Esophagus muscularis mucosa (tissue), 4 donors: ENCODE results near the gene WRNIP1. TPM values are rescaled to one million over a fixed set of nuclear protein-coding genes. Genes with fewer than 3 reads are reported as not detected.
A peak's percentile ranks its signal among the peaks of the same experiment; 100 is the strongest.

Experiments
- DNase-seq: peaks from one replicate; pipeline ENCODE4 v3.0.0-alpha.2; 2017; ENCODE audit errors: extremely low spot score
- H3K27ac ChIP-seq, 4 donors: fragments of 200-600 bp; sonication (generic); replicated peaks in 1 of 4; 1 replicate in 3 of 4; 2 replicates in 1 of 4; pipeline ENCODE4 v1.5.1; 2016 to 2019; ENCODE audit warnings: mild to moderate bottlenecking in 1 of 4
- H3K27me3 ChIP-seq, 4 donors: fragments of 200-600 bp; sonication (generic); one replicate each; pipeline versions ENCODE4 v1.5.1 to v1.6.0; 2016 to 2019
- H3K36me3 ChIP-seq, 4 donors: fragments of 200-600 bp; sonication (generic); one replicate each; pipeline ENCODE4 v1.5.1; 2016 to 2019
- H3K4me1 ChIP-seq, 4 donors: fragments of 200-600 bp; sonication (generic); one replicate each; pipeline ENCODE4 v1.5.1; 2016 to 2019
- H3K4me3 ChIP-seq, 4 donors: fragments of 200-600 bp; sonication (generic); 1 replicate in 2 of 4; 2 replicates in 2 of 4; pipeline ENCODE4 v1.5.1; 2016 to 2019; ENCODE audit warnings: mild to moderate bottlenecking in 4 of 4, moderate library complexity in 1 of 4
- H3K9me3 ChIP-seq, 4 donors: fragments of 200-600 bp; sonication (generic); 1 replicate in 3 of 4; 2 replicates in 1 of 4; pipeline ENCODE4 v1.5.1; 2016 to 2019
- EP300 ChIP-seq: sonication (generic); formaldehyde crosslinking; IDR thresholded peaks from one replicate; pipeline ENCODE4 v1.6.1; 2017; ENCODE audit warnings: antibody characterized with exemption
- POLR2A ChIP-seq: fragments of 450-650 bp; IDR thresholded peaks from one replicate; pipeline ENCODE4 v1.6.1; 2017; ENCODE audit warnings: antibody characterized with exemption, moderate library complexity, mild to moderate bottlenecking, low read depth
- POLR2AphosphoS5 ChIP-seq, 2 donors: sonication (generic); formaldehyde crosslinking; IDR thresholded peaks; one replicate each; pipeline ENCODE4 v1.6.1; 2017; ENCODE audit warnings: antibody characterized with exemption in 2 of 2
- WGBS: methylation state at CpG from one replicate; pipeline ENCODE4 v1.1.5; 2018; 5-methylcytosine and 5-hydroxymethylcytosine counted together
- intact Hi-C: fragments of 100-400 bp; cut with DNase I; formaldehyde crosslinking; loops from one replicate; pipeline ENCODE4 v1.15.1; 2023
- total RNA-seq, 4 donors: library from RNA; depleted of rRNA; stranded (reverse); fragments of >200 nt; gene quantifications; one replicate each; pipeline versions ENCODE4 v1.1.0 to v1.2.1, GENCODE V29; 2016
- TF ChIP-seq, protein P1 (sequence below), 3 experiments: fragments of 200-600 bp in 2 of 3; fragments of 450-650 bp in 1 of 3; sonication (generic) in 2 of 3; IDR thresholded peaks; one replicate each; pipeline ENCODE4 v1.5.1; 2017 to 2019; ENCODE audit warnings: antibody characterized with exemption in 3 of 3, mild to moderate bottlenecking in 2 of 3, moderate library complexity in 1 of 3

Gene WRNIP1
- total RNA-seq, 4 donors from 2014 or later, result 55.2 to 77.2 (median 63.7) TPM

DNA sequence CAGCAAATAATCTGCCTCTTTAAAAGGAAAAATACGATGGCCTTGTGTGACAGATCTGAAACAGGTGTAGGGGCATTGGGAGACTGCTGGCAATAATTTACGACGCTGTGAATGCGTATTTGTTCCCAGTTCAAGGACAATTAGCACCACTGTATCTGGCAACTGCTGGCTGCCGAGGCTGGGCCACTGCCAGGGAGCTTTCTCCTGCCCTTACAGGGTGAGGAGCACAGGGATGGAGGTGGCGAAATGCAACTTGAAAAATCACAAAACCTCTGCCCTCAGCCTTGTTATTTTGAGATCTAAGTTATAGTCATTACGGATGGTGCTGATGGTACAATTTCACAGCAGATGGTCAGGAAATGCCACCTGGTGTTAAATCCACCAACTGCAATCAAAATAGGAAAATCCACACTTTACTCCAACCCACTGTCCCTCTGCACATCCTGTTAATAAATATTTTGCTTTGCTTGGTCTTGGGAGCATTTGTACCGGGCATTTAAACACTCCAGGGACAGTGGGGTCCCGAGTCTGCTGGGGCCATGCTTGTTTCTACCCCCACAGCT lies 20.9 kb upstream of the WRNIP1 start:
- no peaks in the 10 kb centered on the region for H3K27me3 ChIP-seq
- WGBS, result 69% methylated on average over 9 of the region's 9 CpGs
- H3K27ac ChIP-seq, result peak overlapping the region in 1 of 4 donors; percentile 10

DNA sequence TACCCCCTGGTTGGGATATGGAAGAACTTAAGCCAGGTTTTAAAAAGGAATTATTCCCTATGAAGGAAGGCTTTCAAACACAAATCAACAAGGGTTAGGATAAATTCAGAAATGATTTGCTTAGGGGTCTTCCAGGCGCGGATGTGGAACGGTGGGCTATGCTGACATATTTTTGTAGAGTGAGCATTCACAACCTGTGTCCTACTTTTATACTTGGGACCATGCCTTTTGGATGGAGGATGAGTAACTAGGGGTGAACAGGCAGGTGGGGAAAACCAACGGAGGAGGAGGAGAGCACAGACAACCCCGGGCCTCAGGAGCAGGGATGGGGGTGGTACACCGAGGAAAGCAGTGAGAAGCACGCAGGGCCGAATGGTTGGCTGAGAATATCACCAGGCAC lies 20.4 kb upstream of the WRNIP1 start:
- Histone ChIP-seq H3K4me3 (no peak overlapping the region), H3K36me3 (no peaks in the 10 kb centered on the region), H3K4me1 (peaks cover 0 to 28% (median 22%) of the 10 kb centered on the region in 4 donors), H3K9me3 (no peaks in the 10 kb centered on the region), H3K27ac (no peak overlapping the region), H3K27me3 (no peaks in the 10 kb centered on the region)
- no peak for DNase-seq
- intact Hi-C loops, result loop anchor here (10.0 kb wide), 1 partner anchor 1150 kb away; no protein-coding TSS in a partner anchor
- 91% methylated on average over 7 of the region's 8 CpGs for whole genome bisulfite sequencing
- no peak for TF ChIP-seq POLR2A
- TF ChIP-seq EP300, result no peak
- TF ChIP-seq, protein P1, sequence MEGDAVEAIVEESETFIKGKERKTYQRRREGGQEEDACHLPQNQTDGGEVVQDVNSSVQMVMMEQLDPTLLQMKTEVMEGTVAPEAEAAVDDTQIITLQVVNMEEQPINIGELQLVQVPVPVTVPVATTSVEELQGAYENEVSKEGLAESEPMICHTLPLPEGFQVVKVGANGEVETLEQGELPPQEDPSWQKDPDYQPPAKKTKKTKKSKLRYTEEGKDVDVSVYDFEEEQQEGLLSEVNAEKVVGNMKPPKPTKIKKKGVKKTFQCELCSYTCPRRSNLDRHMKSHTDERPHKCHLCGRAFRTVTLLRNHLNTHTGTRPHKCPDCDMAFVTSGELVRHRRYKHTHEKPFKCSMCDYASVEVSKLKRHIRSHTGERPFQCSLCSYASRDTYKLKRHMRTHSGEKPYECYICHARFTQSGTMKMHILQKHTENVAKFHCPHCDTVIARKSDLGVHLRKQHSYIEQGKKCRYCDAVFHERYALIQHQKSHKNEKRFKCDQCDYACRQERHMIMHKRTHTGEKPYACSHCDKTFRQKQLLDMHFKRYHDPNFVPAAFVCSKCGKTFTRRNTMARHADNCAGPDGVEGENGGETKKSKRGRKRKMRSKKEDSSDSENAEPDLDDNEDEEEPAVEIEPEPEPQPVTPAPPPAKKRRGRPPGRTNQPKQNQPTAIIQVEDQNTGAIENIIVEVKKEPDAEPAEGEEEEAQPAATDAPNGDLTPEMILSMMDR (IDR thresholded peaks at IDR 0.05), result no peak
- TF ChIP-seq POLR2AphosphoS5 (IDR thresholded peaks at IDR 0.05), result no peak

More for the DNA sequence above, 20.9 kb upstream of the WRNIP1 start:
- no peak for DNase-seq
- intact Hi-C loops, result loop anchor here (10.0 kb wide), 1 partner anchor 1149 kb away; no protein-coding TSS in a partner anchor
- Histone ChIP-seq H3K4me3 (no peak overlapping the region), H3K36me3 (no peaks in the 10 kb centered on the region), H3K4me1 (peaks cover 3 to 25% (median 19%) of the 10 kb centered on the region in 4 donors), H3K9me3 (no peaks in the 10 kb centered on the region)
- TF ChIP-seq POLR2A (no peak), POLR2AphosphoS5 (IDR thresholded peaks at IDR 0.05) (no peak), EP300 (no peak)
- TF ChIP-seq, protein P1 (IDR thresholded peaks at IDR 0.05), result peak in 2 of 3 experiments; percentile 33 to 42

DNA sequence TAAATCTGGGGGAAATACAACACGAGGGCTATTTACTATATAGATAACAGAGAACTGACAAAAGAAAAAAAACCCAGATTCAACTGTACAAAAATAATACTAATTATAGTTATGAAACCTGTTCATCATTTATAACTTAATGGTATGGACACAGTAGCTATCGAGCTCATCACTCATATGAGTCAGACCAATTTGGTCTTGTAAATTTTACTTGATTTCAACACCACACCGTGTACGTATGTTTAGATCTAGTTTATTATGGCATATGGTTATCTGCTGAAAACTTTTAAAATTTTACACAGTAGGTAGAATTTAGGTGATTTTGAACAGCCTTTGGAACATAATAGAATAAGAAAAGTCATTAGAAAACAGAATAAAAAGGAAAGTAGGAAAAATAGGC lies 19.9 kb upstream of the WRNIP1 start:
- no peaks in the 10 kb centered on the region for H3K36me3 ChIP-seq
- no peak for DNase-seq
- H3K4me1 ChIP-seq, result peaks cover 0 to 30% (median 25%) of the 10 kb centered on the region in 4 donors
- no peaks in the 10 kb centered on the region for H3K9me3 ChIP-seq
- TF ChIP-seq POLR2AphosphoS5 (IDR thresholded peaks at IDR 0.05) (no peak), EP300 (no peak), POLR2A (no peak)
- TF ChIP-seq, protein P1 (IDR thresholded peaks at IDR 0.05), result no peak
- H3K27me3 ChIP-seq, result no peaks in the 10 kb centered on the region
- no peak overlapping the region for H3K4me3 ChIP-seq
- intact Hi-C loops, result loop anchor here (10.0 kb wide), 1 partner anchor 1150 kb away; no protein-coding TSS in a partner anchor
- H3K27ac ChIP-seq, result no peak overlapping the region
- WGBS, result 94% methylated on average over 4 of the region's 4 CpGs

DNA sequence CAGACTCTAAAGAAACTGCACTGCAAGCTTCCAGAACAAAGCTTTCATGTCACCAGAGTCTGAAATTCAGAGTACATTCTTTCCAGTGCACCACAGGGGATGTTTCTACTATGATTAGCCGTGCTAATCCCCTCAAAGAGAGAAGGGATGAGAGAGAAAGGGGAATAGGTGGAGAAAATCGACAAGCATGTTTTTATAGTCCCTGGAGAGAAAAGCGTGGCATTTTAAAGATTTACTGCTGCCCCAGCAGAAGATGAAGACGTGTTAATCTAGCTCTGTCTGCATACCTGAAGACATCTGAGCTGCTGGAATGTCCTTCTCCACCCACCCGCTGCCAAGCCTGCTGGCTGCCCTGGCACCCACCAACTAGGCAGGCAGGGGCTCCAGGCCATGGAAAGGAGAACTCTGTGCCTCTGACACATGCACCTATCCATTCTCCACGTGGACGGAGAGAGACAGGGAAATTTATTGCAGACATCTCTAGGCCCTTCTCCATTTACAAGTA lies 18.6 kb upstream of the WRNIP1 start:
- H3K36me3 ChIP-seq, result no peaks in the 10 kb centered on the region
- 69% methylated on average over 7 of the region's 7 CpGs for WGBS
- no peak overlapping the region for H3K27ac ChIP-seq
- no peak for TF ChIP-seq POLR2A
- no peaks in the 10 kb centered on the region for H3K9me3 ChIP-seq
- DNase-seq, result no peak
- intact Hi-C loops, result loop anchor here (10.0 kb wide), 1 partner anchor 1152 kb away; no protein-coding TSS in a partner anchor
- H3K4me3 ChIP-seq, result no peak overlapping the region
- H3K27me3 ChIP-seq, result no peaks in the 10 kb centered on the region
- H3K4me1 ChIP-seq, result peaks cover 0 to 30% (median 25%) of the 10 kb centered on the region in 4 donors

DNA sequence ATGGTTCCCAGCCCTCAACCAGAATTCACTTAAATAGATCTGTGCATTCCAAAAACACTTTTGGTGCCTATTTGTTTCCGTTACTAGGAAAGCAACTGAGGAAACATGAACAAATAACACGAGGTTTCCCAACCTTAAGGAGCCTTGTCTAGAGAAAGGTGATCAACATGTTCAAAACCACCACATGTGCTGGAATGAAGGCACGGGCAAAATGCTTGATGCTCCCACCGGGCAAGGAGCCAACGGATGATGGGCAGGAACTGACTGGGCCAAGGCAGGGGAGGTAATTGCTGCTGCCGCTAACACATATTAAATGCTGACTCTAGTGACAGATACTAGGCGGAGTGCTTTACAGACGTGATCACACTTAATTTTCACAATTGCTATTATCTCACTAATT lies 17.0 kb upstream of the WRNIP1 start:
- no peaks in the 10 kb centered on the region for H3K27me3 ChIP-seq
- H3K27ac ChIP-seq, result no peak overlapping the region
- intact Hi-C loops, result loop anchor here (10.0 kb wide), 1 partner anchor 1153 kb away; no protein-coding TSS in a partner anchor
- H3K4me1 ChIP-seq, result peaks cover 0 to 26% (median 23%) of the 10 kb centered on the region in 4 donors
- no peak overlapping the region for H3K4me3 ChIP-seq
- no peaks in the 10 kb centered on the region for H3K36me3 ChIP-seq
- WGBS, result 81% methylated on average over 8 of the region's 8 CpGs
- no peak for DNase-seq
- no peak for TF ChIP-seq EP300
- TF ChIP-seq, protein P1 (IDR thresholded peaks at IDR 0.05), result no peak
- TF ChIP-seq POLR2A, result no peak
- no peak for TF ChIP-seq POLR2AphosphoS5 (IDR thresholded peaks at IDR 0.05)
- H3K9me3 ChIP-seq, result no peaks in the 10 kb centered on the region
